Measurements from ENCODE around the gene SLC12A3.

- TF ChIP-seq CTCF (IDR thresholded peaks at IDR 0.05), result no peak
- no peak for TF ChIP-seq POLR2A (IDR thresholded peaks at IDR 0.05)
- TF ChIP-seq EP300 (IDR thresholded peaks at IDR 0.05), result peak in 1 of 2 donors; percentile 53
These were observed 51.8 kb downstream of the SLC12A3 start for GRCh38 chr16:56916571-56917403.
